ENCODE measurements around the gene DLG2. TPM values are rescaled to one million over a fixed set of nuclear protein-coding genes. Genes with fewer than 3 reads are reported as not detected.

The DLG2 gene
- total and polyA plus RNA-seq, 2 of the 4 experiments (the other 2 are of a cell fraction): 0.31 to 0.36 TPM

- no peak overlapping the region for H2BK5ac ChIP-seq (ENCODE audit: low read depth, low read length, poor library complexity, severe bottlenecking)
- no peaks in the 10 kb centered on the region for H3K36me3 ChIP-seq (ENCODE audit: control insufficient read depth, insufficient read depth, low read length)
- in situ Hi-C loops (cut with MboI; ENCODE audit: low sequenced_read_pairs) (no loop called here), dilution Hi-C loops (cut with HindIII; ENCODE audit: low sequenced_read_pairs, unreplicated experiment) (no loop called here), intact Hi-C loops (cut with micrococcal nuclease) (loop anchor here (2.0 kb wide), 2 partner anchors 192 to 790 kb away; no protein-coding TSS in a partner anchor)
- H3K27me3 ChIP-seq (ENCODE audit: control insufficient read depth, insufficient read depth, low read length): no peaks in the 10 kb centered on the region
- H2BK15ac ChIP-seq (ENCODE audit: low read depth, low read length): no peak overlapping the region
- H3K27ac ChIP-seq (ENCODE audit: insufficient read depth, low read length): no peak overlapping the region
- POLR2A ChIA-PET (ENCODE audit: unreplicated experiment): no interaction called here
- no peaks in the 10 kb centered on the region for H3K9me1 ChIP-seq (ENCODE audit: insufficient read depth, low read length)
- no peak overlapping the region for H2AK5ac ChIP-seq (ENCODE audit: low read depth, low read length)
- H3K4me3 ChIP-seq (ENCODE audit: insufficient read depth, low read depth, low read length): no peak overlapping the region
- no peak overlapping the region for H2BK120ac ChIP-seq (ENCODE audit: low read depth, low read length)
- peak; percentile 36 for DNase-seq
- H4K20me1 ChIP-seq (ENCODE audit: insufficient read depth, low read length): no peaks in the 10 kb centered on the region
- H4K5ac ChIP-seq (ENCODE audit: low read depth, low read length): no peak overlapping the region
- H3K4me1 ChIP-seq (ENCODE audit: control insufficient read depth, insufficient read depth, low read length): no peaks in the 10 kb centered on the region
- H3K4ac ChIP-seq (ENCODE audit: low read depth, low read length): no peak overlapping the region
- H3K14ac ChIP-seq (replicated peaks; ENCODE audit: low read depth, low read length): no peak overlapping the region
- no TSS peak for BruUV-seq (replicated peaks)
- no peak overlapping the region for H3K56ac ChIP-seq (ENCODE audit: extremely low read depth, insufficient read depth, low read length)
- no peak overlapping the region for H3K4me2 ChIP-seq (ENCODE audit: low read depth, low read length)
- no peak overlapping the region for H2BK20ac ChIP-seq (ENCODE audit: low read depth, low read length)
- H3K23ac ChIP-seq (ENCODE audit: low read depth, low read length): no peak overlapping the region
- H3K79me1 ChIP-seq (ENCODE audit: low read depth in 1 of 2, low read length in 2 of 2): no peaks in the 10 kb centered on the region
- no peak overlapping the region for H3K18ac ChIP-seq (ENCODE audit: low read depth, low read length)
- 76% methylated on average over 3 of the region's 8 CpGs; no CpG with 5 or more reads in 1 of the 2 experiments for WGBS, 2 experiments (ENCODE audit: extremely low coverage in 2 of 2, insufficient read length in 1 of 2)
- CTCF ChIA-PET: no interaction called here
- H2AFZ ChIP-seq (replicated peaks; ENCODE audit: low read length, poor library complexity): no peak overlapping the region
- TF ChIP-seq RAD21 (IDR thresholded peaks at IDR 0.05; ENCODE audit: low read length) (peak; percentile 60), BHLHE40 (IDR thresholded peaks at IDR 0.05; ENCODE audit: low read depth, low read length) (no peak), SMC3 (IDR thresholded peaks at IDR 0.05; ENCODE audit: low read depth, low read length) (peak; percentile 54)
- TF ChIP-seq, protein P1, sequence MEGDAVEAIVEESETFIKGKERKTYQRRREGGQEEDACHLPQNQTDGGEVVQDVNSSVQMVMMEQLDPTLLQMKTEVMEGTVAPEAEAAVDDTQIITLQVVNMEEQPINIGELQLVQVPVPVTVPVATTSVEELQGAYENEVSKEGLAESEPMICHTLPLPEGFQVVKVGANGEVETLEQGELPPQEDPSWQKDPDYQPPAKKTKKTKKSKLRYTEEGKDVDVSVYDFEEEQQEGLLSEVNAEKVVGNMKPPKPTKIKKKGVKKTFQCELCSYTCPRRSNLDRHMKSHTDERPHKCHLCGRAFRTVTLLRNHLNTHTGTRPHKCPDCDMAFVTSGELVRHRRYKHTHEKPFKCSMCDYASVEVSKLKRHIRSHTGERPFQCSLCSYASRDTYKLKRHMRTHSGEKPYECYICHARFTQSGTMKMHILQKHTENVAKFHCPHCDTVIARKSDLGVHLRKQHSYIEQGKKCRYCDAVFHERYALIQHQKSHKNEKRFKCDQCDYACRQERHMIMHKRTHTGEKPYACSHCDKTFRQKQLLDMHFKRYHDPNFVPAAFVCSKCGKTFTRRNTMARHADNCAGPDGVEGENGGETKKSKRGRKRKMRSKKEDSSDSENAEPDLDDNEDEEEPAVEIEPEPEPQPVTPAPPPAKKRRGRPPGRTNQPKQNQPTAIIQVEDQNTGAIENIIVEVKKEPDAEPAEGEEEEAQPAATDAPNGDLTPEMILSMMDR (conservative IDR thresholded peaks at IDR 0.05; ENCODE audit: low read depth, low read length): peak; percentile 57
- TF ChIP-seq, protein P2, sequence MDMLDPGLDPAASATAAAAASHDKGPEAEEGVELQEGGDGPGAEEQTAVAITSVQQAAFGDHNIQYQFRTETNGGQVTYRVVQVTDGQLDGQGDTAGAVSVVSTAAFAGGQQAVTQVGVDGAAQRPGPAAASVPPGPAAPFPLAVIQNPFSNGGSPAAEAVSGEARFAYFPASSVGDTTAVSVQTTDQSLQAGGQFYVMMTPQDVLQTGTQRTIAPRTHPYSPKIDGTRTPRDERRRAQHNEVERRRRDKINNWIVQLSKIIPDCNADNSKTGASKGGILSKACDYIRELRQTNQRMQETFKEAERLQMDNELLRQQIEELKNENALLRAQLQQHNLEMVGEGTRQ (IDR thresholded peaks at IDR 0.05; ENCODE audit: low read depth, low read length): no peak
- H4K91ac ChIP-seq (ENCODE audit: insufficient read depth, low read depth, low read length): no peak overlapping the region
- no peak overlapping the region for H3K9ac ChIP-seq (ENCODE audit: low read depth, low read length)
- ATAC-seq (ENCODE audit: low read depth): peak; percentile 60; the same call in 1 of the 2 replicates
- no peak overlapping the region for H4K8ac ChIP-seq (ENCODE audit: low read depth in 2 of 2, low read length in 2 of 2)
- H2AK9ac ChIP-seq (replicated peaks; ENCODE audit: low read depth, low read length, poor library complexity): no peak overlapping the region
- H3K9me3 ChIP-seq (ENCODE audit: control insufficient read depth, insufficient read depth, low read length): peaks cover 2% of the 10 kb centered on the region; the same call in 1 of the 2 replicates
Measured at GRCh38 chr11:84800755-84801346, 826.3 kb downstream of the DLG2 start.

All from IMR-90 (cell line).